ENCODE data around the gene PTGR1.

The PTGR1 gene

DNA sequence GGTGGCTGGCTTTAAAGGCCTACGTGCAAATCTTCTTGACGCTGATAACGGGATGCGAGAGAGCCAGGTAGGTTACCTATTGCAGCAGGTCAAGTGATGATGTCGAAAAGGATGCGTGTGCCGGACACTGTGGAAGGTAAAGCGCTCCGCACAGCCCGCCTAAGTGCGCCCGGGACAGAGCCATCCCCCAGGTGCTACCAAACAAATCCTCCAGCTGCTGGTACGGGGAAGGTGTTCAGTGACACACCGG lies 31.4 kb upstream of the PTGR1 start:
- Histone ChIP-seq H3K36me3 (ENCODE audit: control insufficient read depth in 4 of 4, insufficient read depth in 4 of 4, low read length in 3 of 4) (peaks cover 0 to 7% (median 0%) of the 10 kb centered on the region in 4 experiments), H3K4me1 (ENCODE audit: control extremely low read depth in 1 of 4, control insufficient read depth in 4 of 4, insufficient read depth in 4 of 4, low read length in 3 of 4) (peaks cover 12 to 26% (median 21%) of the 10 kb centered on the region in 4 experiments), H3K27me3 (replicated peaks in 2 of 5; ENCODE audit: control insufficient read depth in 4 of 5, insufficient read depth in 5 of 5, low read length in 4 of 5) (no peaks in the 10 kb centered on the region), H3K4me3 (ENCODE audit: control insufficient read depth in 1 of 7, extremely low read depth in 1 of 7, insufficient read depth in 4 of 7, low read depth in 2 of 7, low read length in 6 of 7) (peak overlapping the region; percentile 67 to 92 (median 89)), H3K9me3 (ENCODE audit: control extremely low read depth in 1 of 5, control insufficient read depth in 4 of 5, insufficient read depth in 2 of 5, low read depth in 1 of 5, low read length in 4 of 5) (no peaks in the 10 kb centered on the region), H3K27ac (ENCODE audit: insufficient read depth in 1 of 2, low read depth in 1 of 2, low read length in 2 of 2, poor library complexity in 1 of 2, severe bottlenecking in 2 of 2) (peak overlapping the region; percentile 6 to 63)
- ChIA-PET POLR2A (interaction anchor here (0.6 to 1.4 kb wide), 3 partner anchors 14 to 33 kb away, joined by 3 to 10 read pairs (median 4); partner anchors contain the start of gene GNG10), CTCF (no interaction called here)
- under 1% methylated on average over 13 of the region's 14 CpGs for WGBS (ENCODE audit: insufficient coverage)
- DNase-seq: no peak

DNA sequence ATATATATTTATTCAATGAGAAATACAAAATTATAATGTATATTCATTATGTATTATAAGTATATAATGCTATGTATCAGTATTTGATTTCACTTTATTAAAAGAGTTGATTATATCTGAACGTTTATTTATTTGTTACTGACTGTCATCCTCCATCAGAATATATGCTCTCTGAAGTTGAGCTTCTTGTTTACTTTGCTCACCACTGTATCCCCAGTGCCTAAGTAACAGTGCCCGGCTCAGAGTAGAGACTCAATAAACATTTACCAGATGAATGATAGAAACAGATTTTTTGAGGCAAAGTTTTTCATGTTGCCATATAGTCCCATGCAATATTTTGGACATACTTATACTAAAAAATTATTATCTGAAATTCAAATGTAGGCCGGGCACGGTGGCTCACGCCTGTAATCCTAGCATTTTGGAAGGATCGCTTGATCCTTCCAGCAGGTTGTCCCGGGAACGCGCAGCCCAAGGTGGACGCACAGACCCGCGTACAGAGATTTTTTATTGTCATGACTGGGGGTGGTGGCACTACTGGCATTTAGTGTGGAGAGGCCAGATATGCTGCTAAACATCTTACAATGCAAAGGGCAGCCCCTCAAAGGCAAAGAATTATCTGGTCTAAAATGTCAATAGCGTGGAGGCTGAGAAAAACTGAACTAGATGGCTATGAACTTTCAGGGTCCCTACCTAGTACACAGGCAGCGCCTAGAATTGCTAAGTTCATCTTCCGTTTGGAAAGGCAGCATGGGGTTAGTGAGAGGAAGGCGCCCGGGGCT lies 30.9 kb upstream of the PTGR1 start:
- ChIA-PET POLR2A (interaction anchor here (0.6 to 1.4 kb wide), 3 partner anchors 15 to 32 kb away, joined by 3 to 10 read pairs (median 4); partner anchors contain the start of gene GNG10), CTCF (interaction anchor here (1.2 kb wide), 1 partner anchor 34 kb away, joined by 4 read pairs; no protein-coding TSS in a partner anchor)
- Histone ChIP-seq H3K27ac (ENCODE audit: insufficient read depth in 1 of 2, low read depth in 1 of 2, low read length in 2 of 2, poor library complexity in 1 of 2, severe bottlenecking in 2 of 2) (peak overlapping the region; percentile 6 to 63), H3K9me3 (ENCODE audit: control extremely low read depth in 1 of 5, control insufficient read depth in 4 of 5, insufficient read depth in 2 of 5, low read depth in 1 of 5, low read length in 4 of 5) (no peaks in the 10 kb centered on the region), H3K36me3 (ENCODE audit: control insufficient read depth in 4 of 4, insufficient read depth in 4 of 4, low read length in 3 of 4) (peaks cover 0 to 7% (median 0%) of the 10 kb centered on the region in 4 experiments), H3K4me1 (ENCODE audit: control extremely low read depth in 1 of 4, control insufficient read depth in 4 of 4, insufficient read depth in 4 of 4, low read length in 3 of 4) (peaks cover 12 to 22% (median 20%) of the 10 kb centered on the region in 4 experiments), H3K4me3 (ENCODE audit: control insufficient read depth in 1 of 7, extremely low read depth in 1 of 7, insufficient read depth in 4 of 7, low read depth in 2 of 7, low read length in 6 of 7) (peak overlapping the region; percentile 67 to 92 (median 89)), H3K27me3 (replicated peaks in 2 of 5; ENCODE audit: control insufficient read depth in 4 of 5, insufficient read depth in 5 of 5, low read length in 4 of 5) (no peaks in the 10 kb centered on the region)
- 9% methylated on average over 13 of the region's 17 CpGs for WGBS (ENCODE audit: insufficient coverage)
- no peak for DNase-seq

DNA sequence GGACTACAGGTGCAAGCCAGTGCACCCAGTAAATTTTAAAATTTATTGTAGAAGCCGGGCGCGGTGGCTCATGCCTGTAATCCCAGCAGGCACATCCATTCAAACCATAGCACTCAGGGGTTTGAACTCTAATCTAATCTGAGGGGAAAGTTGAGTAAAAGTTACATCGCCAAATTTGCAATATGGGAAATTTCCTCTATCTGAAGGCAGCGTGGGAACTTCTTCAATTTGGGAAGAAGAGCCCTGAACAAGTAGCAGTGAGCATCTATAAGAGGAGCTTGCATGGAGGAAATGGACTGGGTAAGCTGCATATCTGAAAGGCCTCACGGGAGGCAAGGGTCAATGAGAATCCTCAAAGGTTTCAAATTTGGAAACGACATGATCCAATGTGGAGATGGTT lies 29.0 kb upstream of the PTGR1 start:
- POLR2A ChIA-PET: no interaction called here
- CTCF ChIA-PET: no interaction called here
- H3K4me1 ChIP-seq (ENCODE audit: control extremely low read depth in 1 of 4, control insufficient read depth in 4 of 4, insufficient read depth in 4 of 4, low read length in 3 of 4): peaks cover 12 to 22% (median 20%) of the 10 kb centered on the region in 4 experiments
- H3K36me3 ChIP-seq (ENCODE audit: control insufficient read depth in 4 of 4, insufficient read depth in 4 of 4, low read length in 3 of 4): peaks cover 0 to 1% (median 0%) of the 10 kb centered on the region in 4 experiments
- WGBS (ENCODE audit: insufficient coverage): 98% methylated on average over 7 of the region's 7 CpGs
- no peaks in the 10 kb centered on the region for H3K9me3 ChIP-seq (ENCODE audit: control extremely low read depth in 1 of 5, control insufficient read depth in 4 of 5, insufficient read depth in 2 of 5, low read depth in 1 of 5, low read length in 4 of 5)
- H3K4me3 ChIP-seq (ENCODE audit: control insufficient read depth in 1 of 7, extremely low read depth in 1 of 7, insufficient read depth in 4 of 7, low read depth in 2 of 7, low read length in 6 of 7): no peak overlapping the region
- H3K27me3 ChIP-seq (replicated peaks in 2 of 5; ENCODE audit: control insufficient read depth in 4 of 5, insufficient read depth in 5 of 5, low read length in 4 of 5): no peaks in the 10 kb centered on the region
- no peak for DNase-seq
- no peak overlapping the region for H3K27ac ChIP-seq (ENCODE audit: insufficient read depth in 1 of 2, low read depth in 1 of 2, low read length in 2 of 2, poor library complexity in 1 of 2, severe bottlenecking in 2 of 2)

GRCh38 chr9:111627260-111627963 lies 28.0 kb upstream of the PTGR1 start:
- ChIA-PET CTCF (no interaction called here), POLR2A (no interaction called here)
- no peaks in the 10 kb centered on the region for H3K36me3 ChIP-seq (ENCODE audit: control insufficient read depth in 4 of 4, insufficient read depth in 4 of 4, low read length in 3 of 4)
- no peak for DNase-seq
- peaks cover 0 to 2% (median 0%) of the 10 kb centered on the region in 5 experiments for H3K27me3 ChIP-seq (replicated peaks in 2 of 5; ENCODE audit: control insufficient read depth in 4 of 5, insufficient read depth in 5 of 5, low read length in 4 of 5)
- H3K27ac ChIP-seq (ENCODE audit: insufficient read depth in 1 of 2, low read depth in 1 of 2, low read length in 2 of 2, poor library complexity in 1 of 2, severe bottlenecking in 2 of 2): no peak overlapping the region
- H3K9me3 ChIP-seq (ENCODE audit: control extremely low read depth in 1 of 5, control insufficient read depth in 4 of 5, insufficient read depth in 2 of 5, low read depth in 1 of 5, low read length in 4 of 5): no peaks in the 10 kb centered on the region
- no peak overlapping the region for H3K4me3 ChIP-seq (ENCODE audit: control insufficient read depth in 1 of 7, extremely low read depth in 1 of 7, insufficient read depth in 4 of 7, low read depth in 2 of 7, low read length in 6 of 7)
- peaks cover 11 to 15% (median 13%) of the 10 kb centered on the region in 4 experiments for H3K4me1 ChIP-seq (ENCODE audit: control extremely low read depth in 1 of 4, control insufficient read depth in 4 of 4, insufficient read depth in 4 of 4, low read length in 3 of 4)
- WGBS (ENCODE audit: insufficient coverage): 90% methylated on average over 5 of the region's 7 CpGs

- CTCF ChIA-PET: no interaction called here
- H3K9me3 ChIP-seq (ENCODE audit: control extremely low read depth in 1 of 5, control insufficient read depth in 4 of 5, insufficient read depth in 2 of 5, low read depth in 1 of 5, low read length in 4 of 5): no peaks in the 10 kb centered on the region
- POLR2A ChIA-PET: no interaction called here
- peak in 2 of 3 donors; percentile 25 to 34 for DNase-seq
- WGBS (ENCODE audit: insufficient coverage): 93% methylated on average over 2 of the region's 3 CpGs
- H3K27me3 ChIP-seq (replicated peaks in 2 of 5; ENCODE audit: control insufficient read depth in 4 of 5, insufficient read depth in 5 of 5, low read length in 4 of 5): peaks cover 0 to 2% (median 0%) of the 10 kb centered on the region in 5 experiments
- no peak overlapping the region for H3K4me3 ChIP-seq (ENCODE audit: control insufficient read depth in 1 of 7, extremely low read depth in 1 of 7, insufficient read depth in 4 of 7, low read depth in 2 of 7, low read length in 6 of 7)
- H3K27ac ChIP-seq (ENCODE audit: insufficient read depth in 1 of 2, low read depth in 1 of 2, low read length in 2 of 2, poor library complexity in 1 of 2, severe bottlenecking in 2 of 2): no peak overlapping the region
- H3K4me1 ChIP-seq (ENCODE audit: control extremely low read depth in 1 of 4, control insufficient read depth in 4 of 4, insufficient read depth in 4 of 4, low read length in 3 of 4): no peaks in the 10 kb centered on the region
- no peaks in the 10 kb centered on the region for H3K36me3 ChIP-seq (ENCODE audit: control insufficient read depth in 4 of 4, insufficient read depth in 4 of 4, low read length in 3 of 4)
Measured at GRCh38 chr9:111622626-111623025, 23.2 kb upstream of the PTGR1 start.

DNA sequence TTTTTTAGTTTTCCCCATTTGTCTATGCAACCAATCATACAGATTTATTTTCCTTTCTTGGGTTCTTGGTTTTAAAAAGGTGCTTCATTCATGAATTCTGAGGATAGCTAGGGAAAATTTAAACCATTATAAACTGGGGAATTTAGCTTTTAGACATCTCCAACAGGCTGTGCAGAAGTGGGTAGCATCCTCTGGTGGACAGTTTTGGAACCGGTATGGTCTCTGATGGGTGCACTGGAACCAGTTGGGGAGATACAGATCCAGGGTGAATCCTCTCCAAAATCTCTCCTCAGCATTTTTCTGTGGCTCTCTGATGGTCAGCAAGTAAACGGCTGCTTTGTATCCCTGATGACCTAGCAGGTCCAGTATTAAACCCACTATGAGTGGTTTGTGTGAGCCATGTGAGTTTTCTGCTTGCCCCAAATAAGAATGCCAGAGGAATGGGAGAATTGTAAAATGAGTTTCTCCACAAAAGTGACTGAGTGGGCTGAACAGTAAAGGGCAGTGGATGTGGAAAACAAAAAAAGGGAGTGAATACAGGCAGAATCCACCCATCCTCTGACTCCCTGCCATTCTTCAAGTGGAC lies 22.5 kb upstream of the PTGR1 start:
- Histone ChIP-seq H3K9me3 (ENCODE audit: control extremely low read depth in 1 of 5, control insufficient read depth in 4 of 5, insufficient read depth in 2 of 5, low read depth in 1 of 5, low read length in 4 of 5) (no peaks in the 10 kb centered on the region), H3K27me3 (replicated peaks in 2 of 5; ENCODE audit: control insufficient read depth in 4 of 5, insufficient read depth in 5 of 5, low read length in 4 of 5) (peaks cover 0 to 2% (median 0%) of the 10 kb centered on the region in 5 experiments), H3K4me1 (ENCODE audit: control extremely low read depth in 1 of 4, control insufficient read depth in 4 of 4, insufficient read depth in 4 of 4, low read length in 3 of 4) (no peaks in the 10 kb centered on the region), H3K4me3 (ENCODE audit: control insufficient read depth in 1 of 7, extremely low read depth in 1 of 7, insufficient read depth in 4 of 7, low read depth in 2 of 7, low read length in 6 of 7) (no peak overlapping the region), H3K36me3 (ENCODE audit: control insufficient read depth in 4 of 4, insufficient read depth in 4 of 4, low read length in 3 of 4) (no peaks in the 10 kb centered on the region), H3K27ac (ENCODE audit: insufficient read depth in 1 of 2, low read depth in 1 of 2, low read length in 2 of 2, poor library complexity in 1 of 2, severe bottlenecking in 2 of 2) (no peak overlapping the region)
- POLR2A ChIA-PET: interaction anchor here (0.7 kb wide), 1 partner anchor 31 kb away, joined by 3 read pairs; no protein-coding TSS in a partner anchor
- peak in 2 of 3 donors; percentile 52 to 61 for DNase-seq
- CTCF ChIA-PET: interaction anchor here (0.7 to 2.9 kb wide), 7 partner anchors 9 to 206 kb away, joined by 3 to 16 read pairs (median 6); partner anchors contain the start of gene PTGR1
- WGBS (ENCODE audit: insufficient coverage): 50% methylated on average over 2 of the region's 2 CpGs

Measured in common myeloid progenitor, CD34-positive (primary cell).